Fibroblast of villous mesenchyme (primary cell): ENCODE measurements around the gene NLRP3. TPM values are rescaled to one million over a fixed set of nuclear protein-coding genes. Genes with fewer than 3 reads are reported as not detected.
A peak's percentile ranks its signal among the peaks of the same experiment; 100 is the strongest.

Source experiments
- DNase-seq: peaks from one replicate; pipeline ENCODE4 v3.0.0-alpha.2; 2010; ENCODE audit warnings: low read depth
- H3K4me3 ChIP-seq: 2 replicates; pipeline ENCODE4 v1.5.1; 2011; ENCODE audit warnings: low read depth, mild to moderate bottlenecking, low read length
- total RNA-seq: library from RNA; depleted of rRNA; stranded (reverse); fragments of >200 nt; gene quantifications from 2 replicates; pipeline ENCODE4 v1.2.3, GENCODE V29; 2012
- TF ChIP-seq, protein P1 (sequence below): IDR thresholded peaks from 2 replicates; pipeline ENCODE4 v1.5.1; 2012; ENCODE audit warnings: low read depth, mild to moderate bottlenecking, low read length; ENCODE audit not compliant: insufficient read depth

NLRP3 gene
- total RNA-seq, 1 donor: 0.43 TPM

DNA sequence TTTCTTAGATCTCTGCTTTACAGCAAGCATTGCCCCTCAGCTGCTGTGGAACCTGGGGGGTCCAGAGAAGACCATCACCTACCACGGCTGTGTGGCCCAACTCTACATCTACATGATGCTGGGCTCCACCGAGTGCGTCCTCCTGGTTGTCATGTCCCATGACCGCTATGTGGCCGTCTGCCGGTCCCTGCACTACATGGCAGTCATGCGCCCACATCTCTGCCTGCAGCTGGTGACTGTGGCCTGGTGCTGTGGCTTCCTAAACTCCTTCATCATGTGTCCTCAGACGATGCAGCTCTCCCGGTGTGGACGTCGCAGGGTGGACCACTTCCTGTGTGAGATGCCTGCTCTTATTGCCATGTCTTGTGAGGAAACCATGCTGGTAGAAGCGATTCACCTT is 75.4 kb downstream of the NLRP3 start:
- DNase-seq: no peak
- H3K4me3 ChIP-seq: no peak overlapping the region
- TF ChIP-seq, protein P1, sequence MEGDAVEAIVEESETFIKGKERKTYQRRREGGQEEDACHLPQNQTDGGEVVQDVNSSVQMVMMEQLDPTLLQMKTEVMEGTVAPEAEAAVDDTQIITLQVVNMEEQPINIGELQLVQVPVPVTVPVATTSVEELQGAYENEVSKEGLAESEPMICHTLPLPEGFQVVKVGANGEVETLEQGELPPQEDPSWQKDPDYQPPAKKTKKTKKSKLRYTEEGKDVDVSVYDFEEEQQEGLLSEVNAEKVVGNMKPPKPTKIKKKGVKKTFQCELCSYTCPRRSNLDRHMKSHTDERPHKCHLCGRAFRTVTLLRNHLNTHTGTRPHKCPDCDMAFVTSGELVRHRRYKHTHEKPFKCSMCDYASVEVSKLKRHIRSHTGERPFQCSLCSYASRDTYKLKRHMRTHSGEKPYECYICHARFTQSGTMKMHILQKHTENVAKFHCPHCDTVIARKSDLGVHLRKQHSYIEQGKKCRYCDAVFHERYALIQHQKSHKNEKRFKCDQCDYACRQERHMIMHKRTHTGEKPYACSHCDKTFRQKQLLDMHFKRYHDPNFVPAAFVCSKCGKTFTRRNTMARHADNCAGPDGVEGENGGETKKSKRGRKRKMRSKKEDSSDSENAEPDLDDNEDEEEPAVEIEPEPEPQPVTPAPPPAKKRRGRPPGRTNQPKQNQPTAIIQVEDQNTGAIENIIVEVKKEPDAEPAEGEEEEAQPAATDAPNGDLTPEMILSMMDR: no peak

- H3K4me3 ChIP-seq: no peak overlapping the region
- DNase-seq: no peak
- TF ChIP-seq, protein P1: no peak
These were observed 77.1 kb downstream of the NLRP3 start for GRCh38 chr1:247493106-247493505.

DNA sequence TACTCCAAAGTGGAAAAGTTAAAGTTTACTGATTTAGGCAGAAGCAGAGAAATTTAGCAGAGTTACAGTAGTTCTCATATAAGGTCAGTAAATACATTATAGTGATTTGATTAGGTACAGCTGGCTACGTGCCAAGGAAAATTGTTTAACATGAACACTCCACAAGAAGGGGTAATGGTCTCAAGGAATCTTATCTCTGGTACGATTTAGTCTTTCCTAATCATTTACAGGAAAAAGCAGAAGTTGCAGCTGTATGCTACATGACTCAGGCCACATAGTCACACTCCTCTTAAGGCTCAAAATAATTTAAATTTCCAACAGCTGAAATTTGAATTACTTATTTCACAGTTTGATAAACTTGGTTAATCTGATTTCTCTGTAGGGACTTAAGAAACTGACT is 78.8 kb downstream of the NLRP3 start:
- TF ChIP-seq, protein P1: no peak
- H3K4me3 ChIP-seq: no peak overlapping the region
- DNase-seq: peak; percentile 3

GRCh38 chr1:247496581-247497285 is 80.8 kb downstream of the NLRP3 start:
- TF ChIP-seq, protein P1: no peak
- no peak overlapping the region for H3K4me3 ChIP-seq
- no peak for DNase-seq

Other genes with a start within 250 kb of the NLRP3 start
- 26.4 and 43.2 TPM in 2 replicates for gene ZNF124, start 244.2 kb upstream of the NLRP3 start, total RNA-seq
- gene VN1R5, start 160.1 kb upstream of the NLRP3 start, total RNA-seq: not detected in 2 replicates
- 19.4 and 27.4 TPM in 2 replicates for gene ZNF496, start 84.3 kb upstream of the NLRP3 start, total RNA-seq
- not detected in 2 replicates for gene OR2B11, start 41.9 kb downstream of the NLRP3 start, total RNA-seq
- gene OR2C3, start 120.3 kb downstream of the NLRP3 start, total RNA-seq: not detected in 2 replicates
- gene GCSAML, start 133.0 kb downstream of the NLRP3 start, total RNA-seq: not detected in 2 replicates
- not detected in 2 replicates for gene OR2G2, start 172.2 kb downstream of the NLRP3 start, total RNA-seq
- gene OR2G3, start 189.4 kb downstream of the NLRP3 start, total RNA-seq: not detected in 2 replicates